HUES6 (cell line): ENCODE measurements around the gene NDUFA13.

Experiments used
- H3K27ac ChIP-seq: 2 replicates; pipeline ENCODE4 v1.7.0; 2013; ENCODE audit warnings: low read depth, mild to moderate bottlenecking, low read length, inconsistent platforms
- H3K27me3 ChIP-seq: 2 replicates; pipeline ENCODE4 v1.6.1; 2013; ENCODE audit warnings: low read length; ENCODE audit not compliant: control insufficient read depth, insufficient read depth
- H3K36me3 ChIP-seq: 2 replicates; pipeline ENCODE4 v1.6.1; 2013; ENCODE audit warnings: low read length; ENCODE audit not compliant: control insufficient read depth, insufficient read depth
- H3K4me1 ChIP-seq: 2 replicates; pipeline ENCODE4 v1.6.1; 2013; ENCODE audit warnings: low read length; ENCODE audit not compliant: control insufficient read depth, insufficient read depth
- H3K4me3 ChIP-seq: 2 replicates; pipeline ENCODE4 v1.5.1; 2013; ENCODE audit warnings: low read depth, low read length
- H3K9ac ChIP-seq: one replicate; pipeline ENCODE4 v1.6.1; 2013; ENCODE audit warnings: mild to moderate bottlenecking, low read length
- H3K9me3 ChIP-seq: 2 replicates; pipeline ENCODE4 v1.6.1; 2013; ENCODE audit warnings: low read depth, low read length; ENCODE audit not compliant: control insufficient read depth, insufficient read depth

The NDUFA13 gene

GRCh38 chr19:19528721-19529490 lies 12.9 kb downstream of the NDUFA13 start, which contains the start of gene YJEFN3:
Gene YJEFN3, plus strand, starts transcription at chr19:19528911. Its CDS starts 22 bp downstream, at chr19:19528933.
- Histone ChIP-seq H3K36me3 (peaks cover 26% of the 10 kb centered on the region), H3K4me1 (peaks cover 14% of the 10 kb centered on the region), H3K27ac (no peak within 1 kb of the TSS), H3K4me3 (peak within 1 kb of the TSS; percentile 41; the same call in 1 of the 2 replicates), H3K9me3 (no peaks in the 10 kb centered on the region), H3K27me3 (no peaks in the 10 kb centered on the region; the same call in 1 of the 2 replicates), H3K9ac (no peak within 1 kb of the TSS)

GRCh38 chr19:19529783-19530422 lies 13.9 kb downstream of the NDUFA13 start:
- no peak overlapping the region for H3K27ac ChIP-seq
- no peak overlapping the region for H3K4me3 ChIP-seq
- peaks cover 22% of the 10 kb centered on the region for H3K36me3 ChIP-seq
- H3K27me3 ChIP-seq = peaks cover 5% of the 10 kb centered on the region; the same call in 1 of the 2 replicates
- H3K4me1 ChIP-seq = peaks cover 14% of the 10 kb centered on the region
- no peak overlapping the region for H3K9ac ChIP-seq
- no peaks in the 10 kb centered on the region for H3K9me3 ChIP-seq

GRCh38 chr19:19530423-19530804 lies 14.4 kb downstream of the NDUFA13 start:
- peaks cover 22% of the 10 kb centered on the region for H3K36me3 ChIP-seq
- no peak overlapping the region for H3K9ac ChIP-seq
- peaks cover 5% of the 10 kb centered on the region; the same call in 1 of the 2 replicates for H3K27me3 ChIP-seq
- H3K27ac ChIP-seq = no peak overlapping the region
- H3K9me3 ChIP-seq = no peaks in the 10 kb centered on the region
- no peak overlapping the region for H3K4me3 ChIP-seq
- peaks cover 14% of the 10 kb centered on the region for H3K4me1 ChIP-seq

GRCh38 chr19:19530889-19531288 lies 14.9 kb downstream of the NDUFA13 start:
- Histone ChIP-seq H3K9me3 (no peaks in the 10 kb centered on the region), H3K27me3 (peaks cover 5% of the 10 kb centered on the region; the same call in 1 of the 2 replicates), H3K36me3 (peaks cover 22% of the 10 kb centered on the region), H3K4me1 (peaks cover 13% of the 10 kb centered on the region), H3K27ac (no peak overlapping the region), H3K4me3 (no peak overlapping the region), H3K9ac (no peak overlapping the region)

GRCh38 chr19:19531951-19532805 lies 16.2 kb downstream of the NDUFA13 start:
- peaks cover 5% of the 10 kb centered on the region; the same call in 1 of the 2 replicates for H3K27me3 ChIP-seq
- no peaks in the 10 kb centered on the region for H3K9me3 ChIP-seq
- H3K36me3 ChIP-seq = peaks cover 13% of the 10 kb centered on the region
- peaks cover 7% of the 10 kb centered on the region; the same call in 1 of the 2 replicates for H3K4me1 ChIP-seq
- no peak overlapping the region for H3K4me3 ChIP-seq
- H3K27ac ChIP-seq = no peak overlapping the region
- H3K9ac ChIP-seq = no peak overlapping the region

GRCh38 chr19:19532806-19533701 lies 17.0 kb downstream of the NDUFA13 start:
- Histone ChIP-seq H3K36me3 (peaks cover 4% of the 10 kb centered on the region), H3K9ac (no peak overlapping the region), H3K27ac (no peak overlapping the region), H3K9me3 (no peaks in the 10 kb centered on the region), H3K4me1 (peaks cover 7% of the 10 kb centered on the region; the same call in 1 of the 2 replicates), H3K4me3 (no peak overlapping the region), H3K27me3 (peaks cover 13% of the 10 kb centered on the region)

GRCh38 chr19:19533841-19534240 lies 17.8 kb downstream of the NDUFA13 start:
- Histone ChIP-seq H3K4me1 (peaks cover 7% of the 10 kb centered on the region; the same call in 1 of the 2 replicates), H3K36me3 (no peaks in the 10 kb centered on the region; the same call in none of the 2 replicates), H3K27me3 (peaks cover 21% of the 10 kb centered on the region), H3K27ac (no peak overlapping the region), H3K9ac (no peak overlapping the region), H3K4me3 (no peak overlapping the region), H3K9me3 (no peaks in the 10 kb centered on the region)

- Histone ChIP-seq H3K9ac (no peak overlapping the region), H3K4me1 (peaks cover 10% of the 10 kb centered on the region; the same call in 1 of the 2 replicates), H3K27ac (no peak overlapping the region), H3K27me3 (peaks cover 30% of the 10 kb centered on the region), H3K9me3 (no peaks in the 10 kb centered on the region), H3K4me3 (no peak overlapping the region), H3K36me3 (no peaks in the 10 kb centered on the region; the same call in 1 of the 2 replicates)
Observed at GRCh38 chr19:19534556-19535265, 18.7 kb downstream of the NDUFA13 start.

GRCh38 chr19:19535311-19536191 lies 19.5 kb downstream of the NDUFA13 start:
- peaks cover 14% of the 10 kb centered on the region; the same call in 1 of the 2 replicates for H3K4me1 ChIP-seq

More at GRCh38 chr19:19535311-19536191, 19.5 kb downstream of the NDUFA13 start:
- peaks cover 37% of the 10 kb centered on the region for H3K27me3 ChIP-seq
- H3K36me3 ChIP-seq = no peaks in the 10 kb centered on the region; the same call in 1 of the 2 replicates
- no peak overlapping the region for H3K27ac ChIP-seq
- no peak overlapping the region for H3K9ac ChIP-seq
- H3K4me3 ChIP-seq = no peak overlapping the region
- H3K9me3 ChIP-seq = no peaks in the 10 kb centered on the region
